HepG2 (cell line): ENCODE results near the gene ZBTB4. TPM values are rescaled to one million over a fixed set of nuclear protein-coding genes. Genes with fewer than 3 reads are reported as not detected.

Source experiments
- CBX1 ChIP-seq: IDR thresholded peaks from one replicate; pipeline ENCODE4 v1.6.1; 2016; ENCODE audit warnings: antibody characterized with exemption, low read depth
- CTCF ChIP-seq: sonication (generic); formaldehyde crosslinking; IDR thresholded peaks from 2 replicates; pipeline ENCODE4 v1.5.0; 2020; ENCODE audit warnings: mild to moderate bottlenecking, missing genetic modification reagents, moderate library complexity
- HMGA1 ChIP-seq: sonication (generic); formaldehyde crosslinking; conservative IDR thresholded peaks from 2 replicates; pipeline ENCODE4 v1.4.0; 2020; ENCODE audit warnings: missing genetic modification reagents
- HOMEZ ChIP-seq: IDR thresholded peaks from 2 replicates; pipeline ENCODE4 v1.6.1; 2016; ENCODE audit warnings: low read depth
- ISX ChIP-seq: sonication (generic); formaldehyde crosslinking; conservative IDR thresholded peaks from 2 replicates; pipeline ENCODE4 v1.5.0; 2020; ENCODE audit warnings: missing genetic modification reagents
- KDM2A ChIP-seq: sonication (generic); formaldehyde crosslinking; IDR thresholded peaks from 2 replicates; pipeline ENCODE4 v1.4.0; 2020; ENCODE audit warnings: low read depth, missing genetic modification reagents, borderline replicate concordance
- MED13 ChIP-seq: sonication (generic); formaldehyde crosslinking; IDR thresholded peaks from 2 replicates; pipeline ENCODE4 v1.5.0; 2020; ENCODE audit warnings: missing genetic modification reagents
- MEIS2 ChIP-seq: sonication (generic); formaldehyde crosslinking; IDR thresholded peaks from 2 replicates; pipeline ENCODE4 v1.9.0; 2021; ENCODE audit warnings: mild to moderate bottlenecking, missing genetic modification reagents
- MTA1 ChIP-seq: sonication (generic); formaldehyde crosslinking; IDR thresholded peaks from 2 replicates; pipeline ENCODE4 v1.4.0; 2020; ENCODE audit warnings: missing genetic modification reagents, mild to moderate bottlenecking, borderline replicate concordance
- MZF1 ChIP-seq: sonication (generic); formaldehyde crosslinking; IDR thresholded peaks from 2 replicates; pipeline ENCODE4 v1.8.1; 2023; ENCODE audit warnings: mild to moderate bottlenecking, missing genetic modification reagents, borderline replicate concordance
- PHB2 ChIP-seq: fragments of 450-650 bp; IDR thresholded peaks from 2 replicates; pipeline ENCODE4 v1.6.1; 2018; ENCODE audit not compliant: partially characterized antibody
- PHF21A ChIP-seq: sonication (generic); formaldehyde crosslinking; IDR thresholded peaks from 2 replicates; pipeline ENCODE4 v1.5.0; 2020; ENCODE audit warnings: mild to moderate bottlenecking, missing genetic modification reagents
- RARG ChIP-seq: sonication (generic); formaldehyde crosslinking; IDR thresholded peaks from 2 replicates; pipeline ENCODE4 v1.4.0; 2020; ENCODE audit warnings: low read depth, mild to moderate bottlenecking, missing genetic modification reagents
- SAFB2 ChIP-seq: sonication (generic); formaldehyde crosslinking; IDR thresholded peaks from 2 replicates; pipeline ENCODE4 v1.5.1; 2020; ENCODE audit warnings: missing genetic modification reagents, low read depth, mild to moderate bottlenecking, borderline replicate concordance
- SKI ChIP-seq: fragments of 450-650 bp; IDR thresholded peaks from one replicate; pipeline ENCODE4 v1.6.1; 2018; ENCODE audit warnings: mild to moderate bottlenecking; ENCODE audit not compliant: partially characterized antibody
- TAF1 ChIP-seq: sonication (generic); formaldehyde crosslinking; IDR thresholded peaks from 2 replicates; pipeline ENCODE4 v1.4.0; 2020; ENCODE audit warnings: missing genetic modification reagents
- THAP11 ChIP-seq: IDR thresholded peaks from 2 replicates; pipeline ENCODE4 v1.6.1; 2016; ENCODE audit warnings: missing biosample characterization, missing genetic modification reagents
- ZBED4 ChIP-seq: sonication (generic); formaldehyde crosslinking; IDR thresholded peaks from 2 replicates; pipeline ENCODE4 v1.4.0; 2020; ENCODE audit warnings: missing genetic modification reagents, borderline replicate concordance
- ZFP36 ChIP-seq: fragments of 150-350 bp; IDR thresholded peaks from 2 replicates; pipeline ENCODE4 v1.6.1; 2018; ENCODE audit warnings: borderline replicate concordance, low read length, low read depth; ENCODE audit not compliant: partially characterized antibody
- ZFX ChIP-seq: sonication (generic); formaldehyde crosslinking; IDR thresholded peaks from 2 replicates; pipeline ENCODE4 v1.4.0; 2020; ENCODE audit warnings: mild to moderate bottlenecking, low read depth, missing genetic modification reagents, moderate library complexity
- ZNF253 ChIP-seq: sonication (generic); formaldehyde crosslinking; IDR thresholded peaks from 2 replicates; pipeline ENCODE4 v1.8.0; 2022; ENCODE audit warnings: mild to moderate bottlenecking, missing genetic modification reagents, borderline replicate concordance
- ZNF431 ChIP-seq: sonication (generic); formaldehyde crosslinking; IDR thresholded peaks from 2 replicates; pipeline ENCODE4 v1.9.0; 2022; ENCODE audit warnings: missing genetic modification reagents, low read depth, mild to moderate bottlenecking, borderline replicate concordance
- ZNF547 ChIP-seq: sonication (generic); formaldehyde crosslinking; IDR thresholded peaks from 2 replicates; pipeline ENCODE4 v1.5.1; 2020; ENCODE audit warnings: mild to moderate bottlenecking, missing genetic modification reagents
- polyA plus RNA-seq, 8 experiments: library from polyadenylated mRNA; depleted of rRNA in 3 of 8; stranded (reverse) in 7 of 8; unstranded in 1 of 8; fragments of >200 nt; fragmentation: Illumina TruSeq in 4 of 8; extraction: Trizol in 4 of 8; gene quantifications; 2 replicates each; pipeline versions ENCODE4 v1.2.1 to v1.2.3, GENCODE V29; 2011 to 2016; ENCODE audit warnings: low read depth in 4 of 8, missing spikeins in 1 of 8, mixed read lengths in 1 of 8; ENCODE audit not compliant: insufficient read depth in 1 of 8
- total RNA-seq, 5 experiments: library from RNA; depleted of rRNA; stranded (reverse); fragments of >200 nt; fragmentation: Illumina TruSeq; extraction: Trizol; gene quantifications; 2 replicates each; pipeline ENCODE4 v1.2.3, GENCODE V29; 2016; ENCODE audit warnings: low read depth in 1 of 5

Gene ZBTB4
- total and polyA plus RNA-seq, 2 of the 13 experiments (the other 11 are each of a cell fraction or from before 2014, with no cell fraction given) = 4.3 to 7.4 TPM

- TF ChIP-seq ZBED4 (CRISPR knock-in tag) (no peak), ZFP36 (no peak), HMGA1 (CRISPR knock-in tag) (no peak), MEIS2 (no peak), ISX (CRISPR knock-in tag) (no peak), RARG (CRISPR knock-in tag) (0 out of 2 replicates have a peak, but pooled peaks have one; percentile 11), SKI (peak; percentile 99), MTA1 (CRISPR knock-in tag) (no peak), PHB2 (no peak), MZF1 (CRISPR knock-in tag) (no peak), THAP11 (CRISPR knock-in tag) (peak; percentile 38; the same call in 1 of the 2 replicates), PHF21A (0 out of 2 replicates have a peak, but pooled peaks have one; percentile 10), ZNF253 (CRISPR knock-in tag) (no peak), HOMEZ (CRISPR knock-in tag) (0 out of 2 replicates have a peak, but pooled peaks have one; percentile 17), CTCF (CRISPR knock-in tag) (peak; percentile 52), CBX1 (no peak), ZNF431 (CRISPR knock-in tag) (no peak; the same call in 1 of the 2 replicates), ZNF547 (CRISPR knock-in tag) (no peak), ZFX (CRISPR knock-in tag) (peak; percentile 74), KDM2A (CRISPR knock-in tag) (no peak; the same call in 1 of the 2 replicates), MED13 (CRISPR knock-in tag) (no peak), SAFB2 (no peak), TAF1 (0 out of 2 replicates have a peak, but pooled peaks have one; percentile 24)
Observed at GRCh38 chr17:7483255-7484066, 4.0 kb upstream of the ZBTB4 start (continued).
